22Rv1 (cell line): ENCODE data around the gene CXCL12.

Source experiments
- CTCF ChIP-seq: fragments of 450-650 bp; IDR thresholded peaks from 2 replicates; pipeline ENCODE4 v1.5.1; 2017; ENCODE audit warnings: mild to moderate bottlenecking
- ZFX ChIP-seq: fragments of 450-650 bp; IDR thresholded peaks from 2 replicates; pipeline ENCODE4 v1.6.1; 2017; ENCODE audit warnings: antibody characterized with exemption, borderline replicate concordance

GRCh38 chr10:44393051-44393630 is 8.2 kb upstream of the CXCL12 start:
- TF ChIP-seq CTCF (no peak), ZFX (no peak)
